GM10266 (cell line): ENCODE results near the gene ZNF711.
A peak's percentile ranks its signal among the peaks of the same experiment; 100 is the strongest.
"Not testable (repeated sequence)": the region's sequence is repeated elsewhere in the genome, so short reads cannot be mapped to it uniquely, and the experiment has no call there.

Experiments used
- DNase-seq: peaks from one replicate; pipeline ENCODE4 v3.0.0; 2012; ENCODE audit errors: extremely low spot score
- TF ChIP-seq, protein P1 (sequence below): IDR thresholded peaks from 2 replicates; pipeline ENCODE4 v1.5.1; 2012; ENCODE audit warnings: mild to moderate bottlenecking, low read depth; ENCODE audit not compliant: control insufficient read depth, insufficient read depth; ENCODE audit errors: missing control alignments

The ZNF711 gene

DNA sequence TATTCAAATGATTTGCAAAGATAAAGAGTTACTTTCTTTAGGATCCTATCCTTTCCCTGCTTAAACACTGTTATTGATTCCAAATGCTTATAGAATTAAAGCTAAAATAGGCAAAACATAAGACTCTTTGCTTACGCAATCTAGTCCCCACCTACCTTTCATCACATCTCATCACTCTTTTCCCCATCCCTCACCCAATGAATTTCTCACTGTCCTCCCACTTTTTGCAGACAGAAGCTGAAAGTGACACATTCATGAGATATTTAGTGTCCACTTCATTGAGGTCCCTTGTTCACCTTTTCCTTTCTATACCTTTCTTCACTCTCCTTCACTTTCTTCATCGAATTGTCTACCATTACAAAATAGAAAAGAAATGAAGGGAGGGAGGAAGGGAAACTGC lies 636 bp upstream of the ZNF711 start:
- TF ChIP-seq, protein P1, sequence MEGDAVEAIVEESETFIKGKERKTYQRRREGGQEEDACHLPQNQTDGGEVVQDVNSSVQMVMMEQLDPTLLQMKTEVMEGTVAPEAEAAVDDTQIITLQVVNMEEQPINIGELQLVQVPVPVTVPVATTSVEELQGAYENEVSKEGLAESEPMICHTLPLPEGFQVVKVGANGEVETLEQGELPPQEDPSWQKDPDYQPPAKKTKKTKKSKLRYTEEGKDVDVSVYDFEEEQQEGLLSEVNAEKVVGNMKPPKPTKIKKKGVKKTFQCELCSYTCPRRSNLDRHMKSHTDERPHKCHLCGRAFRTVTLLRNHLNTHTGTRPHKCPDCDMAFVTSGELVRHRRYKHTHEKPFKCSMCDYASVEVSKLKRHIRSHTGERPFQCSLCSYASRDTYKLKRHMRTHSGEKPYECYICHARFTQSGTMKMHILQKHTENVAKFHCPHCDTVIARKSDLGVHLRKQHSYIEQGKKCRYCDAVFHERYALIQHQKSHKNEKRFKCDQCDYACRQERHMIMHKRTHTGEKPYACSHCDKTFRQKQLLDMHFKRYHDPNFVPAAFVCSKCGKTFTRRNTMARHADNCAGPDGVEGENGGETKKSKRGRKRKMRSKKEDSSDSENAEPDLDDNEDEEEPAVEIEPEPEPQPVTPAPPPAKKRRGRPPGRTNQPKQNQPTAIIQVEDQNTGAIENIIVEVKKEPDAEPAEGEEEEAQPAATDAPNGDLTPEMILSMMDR, result no peak
- peak; percentile 4 for DNase-seq

DNA sequence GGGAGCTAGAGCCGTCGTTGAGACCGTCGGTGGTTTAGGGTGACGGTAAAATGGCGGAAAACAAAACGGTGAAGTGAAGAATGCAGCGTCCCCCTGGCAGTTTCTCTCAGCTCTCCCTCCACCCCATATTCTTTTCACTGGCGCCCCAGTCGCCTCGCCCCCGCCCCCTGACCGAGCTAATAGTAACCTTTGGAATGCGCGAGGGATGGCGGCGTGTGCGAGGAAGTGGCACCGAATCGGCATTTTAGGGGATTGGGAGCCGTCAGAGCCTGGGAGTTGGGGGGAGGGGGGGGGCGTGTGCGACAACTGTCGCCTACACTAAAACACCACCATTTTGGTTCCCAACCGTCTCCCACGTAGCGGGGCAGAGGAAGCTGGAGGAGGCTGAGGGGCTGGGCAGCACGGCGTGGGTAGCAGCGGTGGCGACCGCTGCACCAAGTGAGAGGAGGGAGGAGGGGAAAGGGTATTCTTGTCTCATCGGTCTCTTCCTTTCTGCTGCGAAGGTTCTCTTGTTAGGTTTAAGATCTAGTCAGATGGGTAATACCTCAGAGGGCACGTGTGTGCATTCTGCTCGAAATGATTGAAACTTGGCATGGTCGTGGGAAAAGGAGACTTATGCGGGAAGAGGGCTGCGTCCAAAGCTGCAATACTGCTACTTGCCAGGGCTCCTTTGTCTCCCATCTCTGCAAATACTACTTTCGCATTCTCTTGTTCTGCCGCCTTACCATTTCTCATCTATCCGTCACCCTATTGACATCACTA lies 840 bp downstream of the ZNF711 start:
- peak; percentile 12 for DNase-seq
- TF ChIP-seq, protein P1, result no peak

DNA sequence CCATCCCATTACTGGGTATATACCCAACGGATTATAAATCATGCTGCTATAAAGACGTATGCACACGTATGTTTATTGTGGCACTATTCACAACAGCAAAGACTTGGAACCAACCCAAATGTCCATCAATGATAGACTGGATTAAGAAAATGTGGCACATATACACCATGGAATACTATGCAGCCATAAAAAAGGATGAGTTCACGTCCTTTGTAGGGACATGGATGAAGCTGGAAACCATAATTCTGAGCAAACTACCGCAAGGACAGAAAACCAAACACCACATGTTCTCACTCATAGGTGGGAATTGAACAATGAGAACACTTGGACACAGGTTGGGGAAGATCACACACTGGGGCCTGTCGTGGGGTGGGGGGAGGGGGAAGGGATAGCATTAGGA lies 41.5 kb downstream of the ZNF711 start:
- not testable (repeated sequence) for DNase-seq

DNA sequence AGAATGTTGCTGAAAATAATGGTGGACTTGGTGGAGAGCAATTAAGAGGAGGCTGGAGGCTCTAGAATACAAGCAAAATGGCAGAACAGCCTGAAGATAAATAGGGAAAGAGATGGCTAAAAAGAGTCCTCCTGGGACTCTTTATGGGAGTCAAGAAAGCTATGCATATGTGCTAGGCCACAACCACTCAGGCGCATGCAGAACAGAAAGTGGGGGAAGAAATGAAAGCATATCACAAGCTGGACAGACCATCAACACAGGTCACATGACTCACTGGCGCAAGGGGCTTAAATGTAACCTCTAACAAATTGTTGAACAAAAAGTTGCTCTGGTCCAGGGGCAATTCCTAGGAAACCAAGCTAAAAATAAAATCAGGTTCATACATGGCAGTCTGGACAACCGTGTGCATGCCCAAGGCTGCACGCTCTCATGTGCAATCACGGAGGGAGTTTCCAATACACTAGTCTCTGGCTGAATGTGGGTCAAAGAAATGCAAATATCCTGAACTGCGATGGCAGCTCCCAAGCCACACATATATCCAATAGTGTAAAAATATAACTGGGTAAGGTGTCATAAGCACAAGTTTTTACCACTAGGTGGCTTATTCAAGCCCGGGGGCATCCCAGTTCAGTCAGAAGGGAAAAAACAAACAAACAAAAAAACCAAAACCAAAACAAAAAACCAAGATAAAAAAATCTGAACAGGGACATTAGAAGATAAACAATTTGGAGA lies 45.4 kb downstream of the ZNF711 start:
- TF ChIP-seq, protein P1, result no peak
- DNase-seq, result no peak

DNA sequence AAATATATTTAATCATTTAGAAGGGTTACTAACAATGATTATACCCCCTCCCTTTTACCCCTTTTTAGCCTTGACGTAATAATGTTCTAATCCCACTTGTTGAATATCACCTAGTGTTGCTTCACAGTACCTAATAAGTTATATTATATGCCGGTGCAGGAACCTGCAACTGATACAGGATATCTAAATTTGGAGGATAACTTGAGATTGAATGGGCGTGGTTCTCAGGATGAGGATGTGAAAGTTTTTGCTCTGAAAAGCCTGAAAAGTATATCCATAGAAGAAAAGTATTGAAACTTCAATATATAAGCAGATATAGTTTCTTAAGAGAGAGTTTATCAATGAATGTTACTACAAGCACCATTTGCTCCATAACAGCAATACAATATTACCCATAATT lies 59.8 kb downstream of the ZNF711 start:
- TF ChIP-seq, protein P1, result no peak
- no peak for DNase-seq

DNA sequence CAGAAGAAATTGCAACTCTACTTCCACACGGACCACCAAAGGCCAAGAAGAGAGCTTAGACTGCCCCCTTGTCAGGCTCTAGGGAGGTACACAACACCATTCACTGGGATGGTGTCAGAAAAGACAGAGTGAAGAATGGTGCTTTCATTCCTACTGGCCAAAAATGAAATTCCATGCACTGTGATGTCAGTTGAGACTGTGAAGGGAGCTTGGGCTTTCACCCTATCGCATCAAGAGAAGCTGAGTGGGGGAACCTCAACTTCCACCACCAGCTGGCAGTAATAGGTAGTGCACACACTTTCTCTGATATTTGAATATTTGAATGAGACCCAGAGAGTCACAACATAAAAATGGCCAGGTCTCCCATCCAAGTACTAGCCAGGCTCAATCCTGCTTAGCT lies 65.9 kb downstream of the ZNF711 start:
- no peak for DNase-seq
- TF ChIP-seq, protein P1, result no peak

DNA sequence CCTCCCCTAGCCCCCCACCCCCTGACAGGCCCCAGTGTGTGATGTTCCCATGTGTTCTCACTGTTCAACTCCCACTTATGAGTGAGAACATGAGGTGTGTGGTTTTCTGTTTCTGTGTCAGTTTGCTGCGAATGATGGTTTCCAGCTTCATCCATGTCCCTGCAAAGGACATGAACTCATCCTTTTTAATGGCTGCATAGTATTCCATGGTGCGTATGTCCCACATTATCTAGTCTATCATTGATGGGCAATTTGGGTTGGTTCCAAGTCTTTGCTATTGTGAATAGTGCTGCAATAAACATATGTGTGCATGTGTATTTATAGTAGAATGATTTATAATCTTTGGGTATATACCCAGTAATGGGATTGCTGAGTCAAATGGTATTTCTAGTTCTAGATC lies 67.6 kb downstream of the ZNF711 start:
- DNase-seq, result not testable (repeated sequence)
